Heart left ventricle (tissue), 16 donors: ENCODE results near the gene C1QTNF12. TPM values are rescaled to one million over a fixed set of nuclear protein-coding genes. Genes with fewer than 3 reads are reported as not detected.
A peak's percentile ranks its signal among the peaks of the same experiment; 100 is the strongest.

Experiments
- ATAC-seq, 4 donors: fragments of 200-7000 bp; cut with Tn5 transposase; one replicate each; pipeline ENCODE4 v1.9.1; 2020 to 2022; ENCODE audit warnings: moderate library complexity in 4 of 4, mild to moderate bottlenecking in 3 of 4, moderate number of reproducible peaks in 1 of 4
- DNase-seq, 5 donors: peaks; one replicate each; pipeline ENCODE4 v3.0.0-alpha.2; 2020
- H3K27ac ChIP-seq, 12 donors: fragments of 200-600 bp; sonication (generic) in 4 of 12; one replicate each; pipeline versions ENCODE4 v1.5.0 to v1.8.0; 2016 to 2022; ENCODE audit warnings: mild to moderate bottlenecking in 2 of 12
- H3K27me3 ChIP-seq, 9 donors: fragments of 200-600 bp; sonication (generic) in 2 of 9; one replicate each; pipeline versions ENCODE4 v1.5.1 to v1.8.0; 2016 to 2022; ENCODE audit warnings: mild to moderate bottlenecking in 3 of 9
- H3K36me3 ChIP-seq, 9 donors: fragments of 200-600 bp; sonication (generic) in 2 of 9; one replicate each; pipeline versions ENCODE4 v1.5.0 to v1.8.0; 2018 to 2022; ENCODE audit warnings: mild to moderate bottlenecking in 2 of 9
- H3K4me1 ChIP-seq, 12 donors: fragments of 200-600 bp; sonication (generic) in 4 of 12; one replicate each; pipeline versions ENCODE4 v1.5.0 to v1.8.0; 2016 to 2022; ENCODE audit warnings: mild to moderate bottlenecking in 3 of 12
- H3K4me3 ChIP-seq, 12 donors: fragments of 200-600 bp; sonication (generic) in 4 of 12; one replicate each; pipeline versions ENCODE4 v1.5.0 to v1.8.0; 2017 to 2022; ENCODE audit warnings: mild to moderate bottlenecking in 9 of 12, moderate library complexity in 4 of 12
- H3K9me3 ChIP-seq, 12 donors: fragments of 200-600 bp; sonication (generic) in 4 of 12; one replicate each; pipeline versions ENCODE4 v1.5.0 to v1.8.0; 2016 to 2022; ENCODE audit warnings: mild to moderate bottlenecking in 1 of 12
- CTCF ChIP-seq, 12 donors: fragments of 200-600 bp; sonication (generic) in 4 of 12; IDR thresholded peaks; one replicate each; pipeline versions ENCODE4 v1.5.0 to v1.8.0; 2018 to 2022; ENCODE audit warnings: antibody characterized with exemption in 12 of 12, mild to moderate bottlenecking in 5 of 12
- POLR2A ChIP-seq, 2 donors: fragments of 450-650 bp; IDR thresholded peaks; one replicate each; pipeline ENCODE4 v1.6.1; 2017; ENCODE audit warnings: antibody characterized with exemption in 2 of 2, mild to moderate bottlenecking in 2 of 2, moderate library complexity in 2 of 2
- WGBS, 4 donors: extraction: QIAGEN DNeasy Blood & Tissue Kit in 2 of 4; methylation state at CpG; one replicate each; pipeline versions ENCODE4 v1.1.5 to v1.1.7; 2013 to 2018; 5-methylcytosine and 5-hydroxymethylcytosine counted together
- intact Hi-C, 10 donors: fragments of 100-400 bp; cut with DNase I; formaldehyde crosslinking; loops; one replicate each; pipeline versions ENCODE4 v1.11.1 to v1.14.2; 2022
- long read RNA-seq, 3 donors: library from polyadenylated mRNA; unstranded; transcript quantifications; one replicate each; pipeline ENCODE4 v2.0.0, GENCODE V29; 2020 to 2021
- polyA plus RNA-seq, 2 donors: library from polyadenylated mRNA; stranded (reverse); fragments of 200-250 nt; gene quantifications; one replicate each; pipeline ENCODE4 v1.2.3, GENCODE V29; 2013
- total RNA-seq, 9 donors: library from RNA; depleted of rRNA in 2 of 9; stranded (reverse); fragments of >200 nt in 2 of 9; fragmentation: NEBNext Ultra II Directional in 3 of 9; extraction: Animal tissue kit (Norgen Biotek cat#: 25700) in 3 of 9; gene quantifications; one replicate each; pipeline versions ENCODE4 v1.1.0 to v1.2.4, GENCODE V29; 2016 to 2023
- donor health status: ischemic (EF 13 %, LVEDD 7.1; RV severe dilation, severe dysfunction).
- donor health status: healthy with polysubstance abuse.
- donor health status: DM: no; HTN: yes; CAD: no.
- donor health status: DM: no; HTN: no; CAD: no.
- donor health status: ischemic (EF 25% LVEDD 6.9; RV normal size, moderate dysfunction).
- donor health status: ischemic (EF 25% LVEDD 5.7; RV mildly dilated, moderate dysfunction).
- donor health status: healthy.
- donor health status: DM: yes; HTN: yes; CAD: no.
- donor health status: ischemic (EF 35%, LVEDD 5.7; RV mildly dilated, moderate dysfunction).
- donor health status: nonischemic (EF 11% LVEDD 7.7; RV severe dilation, severe dysfunction).
- donor health status: DM: yes; HTN: yes; CAD: no.
- donor health status: PGD.
- donor health status: ischemic (EF 29% LVEDD 5.4; RV normal size, mild dysfunction).
- donor health status: nonischemic (EF 23%, LVEDD 6.1; RV moderate dilation, normal function).

The C1QTNF12 gene
- total RNA-seq, result 1 to 10 TPM in 2 of 9 donors, under 1 TPM in 5, not detected in 2; 0.72 to 3.5 (median 0.85) TPM
- polyA plus RNA-seq, result under 1 TPM; 0.84 to 0.93 TPM
- long read RNA-seq, donor 1, partial matches to known transcripts, result 1 of 1 reads
- long read RNA-seq, donor 1, other reads (novel, unspliced or antisense), result 0 of 1 reads
- long read RNA-seq, donor 2, result 0 reads
- long read RNA-seq, donor 3, result 0 reads

- 5 to 20% (median 10%) methylated on average over 25 to 74 of the region's 74 CpGs for WGBS, 4 donors
- intact Hi-C loops, result loop anchor here in 1 of 10 donors (5.0 kb wide), 1 partner anchor 124 kb away; no protein-coding TSS in a partner anchor
- peaks cover 6 to 36% (median 18%) of the 10 kb centered on the region in 9 donors for H3K27me3 ChIP-seq
- peaks cover 0 to 1% (median 0%) of the 10 kb centered on the region in 9 donors for H3K36me3 ChIP-seq
- peaks cover 0 to 27% (median 0%) of the 10 kb centered on the region in 12 donors for H3K4me1 ChIP-seq
- H3K4me3 ChIP-seq, result no peak within 1 kb of the TSS
- ATAC-seq (peak in 1 of 4 donors; percentile 20), DNase-seq (no peak)
- TF ChIP-seq POLR2A (IDR thresholded peaks at IDR 0.05) (no peak), CTCF (IDR thresholded peaks at IDR 0.05) (no peak)
- H3K27ac ChIP-seq, result no peak within 1 kb of the TSS
- no peaks in the 10 kb centered on the region for H3K9me3 ChIP-seq
These were observed at the start of gene C1QTNF12 for GRCh38 chr1:1246577-1247340. Gene C1QTNF12, minus strand, starts transcription at chr1:1246722. Its CDS starts 32 bp downstream, at chr1:1246690.

GRCh38 chr1:1295154-1295923, 48.8 kb upstream of the C1QTNF12 start:
- peaks cover 0 to 15% (median 7%) of the 10 kb centered on the region in 12 donors for H3K4me1 ChIP-seq
- DNase-seq, result no peak
- H3K36me3 ChIP-seq, result peaks cover 0 to 57% (median 12%) of the 10 kb centered on the region in 9 donors
- H3K27me3 ChIP-seq, result no peaks in the 10 kb centered on the region
- H3K9me3 ChIP-seq, result no peaks in the 10 kb centered on the region
- H3K4me3 ChIP-seq, result no peak overlapping the region
- no peak overlapping the region for H3K27ac ChIP-seq
- no peak for ATAC-seq
- TF ChIP-seq CTCF (IDR thresholded peaks at IDR 0.05) (no peak), POLR2A (IDR thresholded peaks at IDR 0.05) (no peak)
- 92 to 97% (median 95%) methylated on average over 18 to 35 of the region's 35 CpGs for WGBS, 4 donors
- intact Hi-C loops, result loop anchor here in 2 of 10 donors (10.0 kb wide), 2 partner anchors 261 to 311 kb away; partner anchors contain the start of gene PERM1 (in 1 of the 2)

- H3K36me3 ChIP-seq, result peaks cover 0 to 47% (median 12%) of the 10 kb centered on the region in 9 donors
- H3K4me1 ChIP-seq, result peaks cover 0 to 15% (median 7%) of the 10 kb centered on the region in 12 donors
- H3K9me3 ChIP-seq, result no peaks in the 10 kb centered on the region
- H3K27me3 ChIP-seq, result no peaks in the 10 kb centered on the region
- H3K27ac ChIP-seq, result no peak overlapping the region
- intact Hi-C loops, result loop anchor here in 6 of 10 donors (5.0 to 10.0 kb wide), 4 partner anchors 172 to 310 kb away; partner anchors contain the start of gene PERM1 (in 1 of the 6)
- DNase-seq (peak in 1 of 5 donors; percentile 33), ATAC-seq (no peak)
- 88 to 94% (median 90%) methylated on average over 49 to 58 of the region's 58 CpGs for WGBS, 4 donors
- no peak for TF ChIP-seq POLR2A (IDR thresholded peaks at IDR 0.05)
- no peak for TF ChIP-seq CTCF (IDR thresholded peaks at IDR 0.05)
- no peak overlapping the region for H3K4me3 ChIP-seq
These were observed 47.8 kb upstream of the C1QTNF12 start for GRCh38 chr1:1294250-1294890.
